IMR-90 (cell line): ENCODE results near the gene HYAL2. TPM values are rescaled to one million over a fixed set of nuclear protein-coding genes. Genes with fewer than 3 reads are reported as not detected.
A peak's percentile ranks its signal among the peaks of the same experiment; 100 is the strongest.

Source experiments
- ATAC-seq: fragments of 200-7000 bp; cut with Tn5 transposase; 2 replicates; pipeline ENCODE4 v1.9.1; 2020; ENCODE audit warnings: low read depth, mild to moderate bottlenecking, moderate library complexity
- BruUV-seq: library from RNA; stranded (reverse); fragments of 400-500 nt; replicated peaks from 2 replicates; lab custom pipeline; 2021; lab: Mats Ljungman, UMichigan
- CTCF ChIA-PET: fragments of 300-600 bp; formaldehyde crosslinking; extraction: SDS; loops from one replicate; lab custom pipeline; 2021; ENCODE audit warnings: antibody characterized with exemption; lab: Yijun Ruan, JAX
- POLR2A ChIA-PET: fragments of 300-600 bp; sonication (Branson Sonifier 250); formaldehyde crosslinking; loops from one replicate; lab custom pipeline; 2022; ENCODE audit warnings: antibody characterized with exemption; ENCODE audit not compliant: unreplicated experiment; lab: Charles Lee
- DNase-seq: peaks from one replicate; pipeline ENCODE4 v3.0.0; 2013
- H2AFZ ChIP-seq: replicated peaks from 2 replicates; pipeline ENCODE3; 2013; ENCODE audit warnings: low read length, mild to moderate bottlenecking; ENCODE audit not compliant: poor library complexity
- H2AK5ac ChIP-seq: 2 replicates; pipeline ENCODE4 v1.6.1; 2013; ENCODE audit warnings: low read depth, low read length, inconsistent platforms
- H2AK9ac ChIP-seq: replicated peaks from 2 replicates; pipeline ENCODE3; 2013; ENCODE audit warnings: mild to moderate bottlenecking, low read depth, low read length, moderate library complexity; ENCODE audit not compliant: poor library complexity
- H2BK120ac ChIP-seq: 2 replicates; pipeline ENCODE4 v1.6.1; 2013; ENCODE audit warnings: low read depth, low read length, inconsistent platforms
- H2BK15ac ChIP-seq: 3 replicates; pipeline ENCODE4 v1.6.1; 2013; ENCODE audit warnings: low read depth, low read length, inconsistent platforms
- H2BK20ac ChIP-seq: 2 replicates; pipeline ENCODE4 v1.6.1; 2013; ENCODE audit warnings: low read depth, mild to moderate bottlenecking, inconsistent platforms, low read length, moderate library complexity
- H2BK5ac ChIP-seq: 2 replicates; pipeline ENCODE4 v1.6.1; 2013; ENCODE audit warnings: mild to moderate bottlenecking, low read depth, low read length, inconsistent platforms; ENCODE audit not compliant: poor library complexity, severe bottlenecking
- H3K14ac ChIP-seq: replicated peaks from 2 replicates; pipeline ENCODE4 v1.6.1; 2013; ENCODE audit warnings: low read depth, low read length, inconsistent platforms
- H3K18ac ChIP-seq: 2 replicates; pipeline ENCODE4 v1.6.1; 2013; ENCODE audit warnings: low read depth, low read length, control low read depth
- H3K23ac ChIP-seq: 2 replicates; pipeline ENCODE4 v1.6.1; 2013; ENCODE audit warnings: low read depth, low read length, inconsistent platforms
- H3K27ac ChIP-seq: 2 replicates; pipeline ENCODE4 v1.5.1; 2013; ENCODE audit warnings: mild to moderate bottlenecking, control low read depth, low read length; ENCODE audit not compliant: insufficient read depth
- H3K27me3 ChIP-seq: 2 replicates; pipeline ENCODE4 v1.6.1; 2013; ENCODE audit warnings: low read length; ENCODE audit not compliant: control insufficient read depth, insufficient read depth
- H3K36me3 ChIP-seq: 2 replicates; pipeline ENCODE4 v1.6.1; 2013; ENCODE audit warnings: low read length, mixed read lengths; ENCODE audit not compliant: control insufficient read depth, insufficient read depth
- H3K4ac ChIP-seq: 2 replicates; pipeline ENCODE4 v1.6.1; 2013; ENCODE audit warnings: low read depth, low read length, inconsistent platforms
- H3K4me1 ChIP-seq: 2 replicates; pipeline ENCODE4 v1.6.1; 2013; ENCODE audit warnings: low read length, mixed read lengths; ENCODE audit not compliant: control insufficient read depth, insufficient read depth
- H3K4me2 ChIP-seq: 2 replicates; pipeline ENCODE4 v1.6.1; 2013; ENCODE audit warnings: low read depth, mild to moderate bottlenecking, control low read depth, low read length, moderate library complexity
- H3K4me3 ChIP-seq: 2 replicates; pipeline ENCODE4 v1.5.1; 2013; ENCODE audit warnings: low read depth, mild to moderate bottlenecking, control low read depth, low read length, moderate library complexity; ENCODE audit not compliant: insufficient read depth
- H3K56ac ChIP-seq: 2 replicates; pipeline ENCODE4 v1.6.1; 2013; ENCODE audit warnings: low read length, inconsistent platforms; ENCODE audit not compliant: insufficient read depth; ENCODE audit errors: extremely low read depth
- H3K79me1 ChIP-seq, 2 experiments: 2 replicates each; pipeline ENCODE4 v1.6.1; 2013; ENCODE audit warnings: low read length in 2 of 2, inconsistent platforms in 1 of 2, low read depth in 1 of 2
- H3K9ac ChIP-seq: 2 replicates; pipeline ENCODE4 v1.6.1; 2013; ENCODE audit warnings: low read depth, low read length, control low read depth
- H3K9me1 ChIP-seq: 2 replicates; pipeline ENCODE4 v1.6.1; 2013; ENCODE audit warnings: low read length, inconsistent platforms; ENCODE audit not compliant: insufficient read depth
- H3K9me3 ChIP-seq: 2 replicates; pipeline ENCODE4 v1.6.1; 2013; ENCODE audit warnings: low read length; ENCODE audit not compliant: control insufficient read depth, insufficient read depth
- H4K20me1 ChIP-seq: 2 replicates; pipeline ENCODE4 v1.6.1; 2013; ENCODE audit warnings: low read length, inconsistent platforms; ENCODE audit not compliant: insufficient read depth
- H4K5ac ChIP-seq: 2 replicates; pipeline ENCODE4 v1.6.1; 2013; ENCODE audit warnings: mild to moderate bottlenecking, low read depth, low read length, control low read depth
- H4K8ac ChIP-seq, 2 experiments: 2 replicates each; pipeline ENCODE4 v1.6.1; 2013; ENCODE audit warnings: low read depth in 2 of 2, low read length in 2 of 2, control low read depth in 1 of 2, inconsistent platforms in 1 of 2
- H4K91ac ChIP-seq: 2 replicates; pipeline ENCODE4 v1.6.1; 2013; ENCODE audit warnings: low read depth, low read length, inconsistent platforms; ENCODE audit not compliant: insufficient read depth
- CEBPB ChIP-seq: IDR thresholded peaks from 2 replicates; pipeline ENCODE4 v1.6.1; 2012; ENCODE audit warnings: low read depth, low read length, improper control_type of control experiment
- CHD1 ChIP-seq: IDR thresholded peaks from 2 replicates; pipeline ENCODE4 v1.6.1; 2012; ENCODE audit warnings: low read depth, low read length, improper control_type of control experiment
- MAZ ChIP-seq: IDR thresholded peaks from 2 replicates; pipeline ENCODE4 v1.6.1; 2012; ENCODE audit warnings: low read depth, mild to moderate bottlenecking, low read length, improper control_type of control experiment, moderate library complexity, borderline replicate concordance
- MXI1 ChIP-seq: IDR thresholded peaks from 2 replicates; pipeline ENCODE4 v1.6.1; 2012; ENCODE audit warnings: low read depth, mild to moderate bottlenecking, low read length, moderate library complexity, borderline replicate concordance
- POLR2A ChIP-seq: IDR thresholded peaks from 2 replicates; pipeline ENCODE4 v1.6.1; 2012; ENCODE audit warnings: mild to moderate bottlenecking, low read depth, low read length
- RAD21 ChIP-seq: IDR thresholded peaks from 2 replicates; pipeline ENCODE4 v1.6.1; 2012; ENCODE audit warnings: low read length, improper control_type of control experiment
- RCOR1 ChIP-seq: IDR thresholded peaks from 2 replicates; pipeline ENCODE4 v1.6.1; 2012; ENCODE audit warnings: mild to moderate bottlenecking, low read length, improper control_type of control experiment; ENCODE audit not compliant: insufficient replicate concordance
- RFX5 ChIP-seq: IDR thresholded peaks from 2 replicates; pipeline ENCODE4 v1.8.0; 2012; ENCODE audit warnings: low read depth, mild to moderate bottlenecking, low read length, moderate library complexity
- SMC3 ChIP-seq: fragments of 150-350 bp; IDR thresholded peaks from 2 replicates; pipeline ENCODE4 v1.6.1; 2016; ENCODE audit warnings: low read depth, mild to moderate bottlenecking, antibody characterized with exemption, low read length, moderate library complexity
- USF2 ChIP-seq: fragments of 150-350 bp; IDR thresholded peaks from 2 replicates; pipeline ENCODE4 v1.6.1; 2017; ENCODE audit warnings: mild to moderate bottlenecking, antibody characterized with exemption, low read length, low read depth
- WGBS, 2 experiments: methylation state at CpG; one replicate each; pipeline versions ENCODE4 v1.1.5 to v1.1.7; 2013; ENCODE audit warnings: missing lambda C conversion rate in 2 of 2; ENCODE audit not compliant: insufficient read length in 1 of 2; ENCODE audit errors: extremely low coverage in 2 of 2; 5-methylcytosine and 5-hydroxymethylcytosine counted together
- dilution Hi-C: fragments of 300-500 bp; cut with HindIII; formaldehyde crosslinking; loops from one replicate; pipeline ENCODE4 v1.14.3; 2018; ENCODE audit warnings: low sequenced_read_pairs; ENCODE audit not compliant: unreplicated experiment
- in situ Hi-C: fragments of 300-500 bp; cut with MboI; formaldehyde crosslinking; loops from 3 replicates; pipeline ENCODE4 v1.14.3; 2019; ENCODE audit warnings: low sequenced_read_pairs, inconsistent platforms, mixed read lengths
- intact Hi-C: fragments of 100-400 bp; cut with micrococcal nuclease; formaldehyde crosslinking; loops from 2 replicates; pipeline ENCODE4 v1.10.0; 2022
- polyA plus RNA-seq, 3 experiments: library from polyadenylated mRNA; depleted of rRNA; stranded (reverse); fragments of >200 nt; gene quantifications; 2 replicates each; pipeline ENCODE4 v1.2.3, GENCODE V29; 2012; ENCODE audit warnings: low replicate concordance in 1 of 3
- total RNA-seq: library from RNA; depleted of rRNA; stranded (reverse); fragments of >200 nt; gene quantifications from 2 replicates; pipeline ENCODE4 v1.2.3, GENCODE V29; 2012

HYAL2 gene
- total and polyA plus RNA-seq, 2 of the 4 experiments (the other 2 are of a cell fraction): 56.8 to 104 TPM

DNA sequence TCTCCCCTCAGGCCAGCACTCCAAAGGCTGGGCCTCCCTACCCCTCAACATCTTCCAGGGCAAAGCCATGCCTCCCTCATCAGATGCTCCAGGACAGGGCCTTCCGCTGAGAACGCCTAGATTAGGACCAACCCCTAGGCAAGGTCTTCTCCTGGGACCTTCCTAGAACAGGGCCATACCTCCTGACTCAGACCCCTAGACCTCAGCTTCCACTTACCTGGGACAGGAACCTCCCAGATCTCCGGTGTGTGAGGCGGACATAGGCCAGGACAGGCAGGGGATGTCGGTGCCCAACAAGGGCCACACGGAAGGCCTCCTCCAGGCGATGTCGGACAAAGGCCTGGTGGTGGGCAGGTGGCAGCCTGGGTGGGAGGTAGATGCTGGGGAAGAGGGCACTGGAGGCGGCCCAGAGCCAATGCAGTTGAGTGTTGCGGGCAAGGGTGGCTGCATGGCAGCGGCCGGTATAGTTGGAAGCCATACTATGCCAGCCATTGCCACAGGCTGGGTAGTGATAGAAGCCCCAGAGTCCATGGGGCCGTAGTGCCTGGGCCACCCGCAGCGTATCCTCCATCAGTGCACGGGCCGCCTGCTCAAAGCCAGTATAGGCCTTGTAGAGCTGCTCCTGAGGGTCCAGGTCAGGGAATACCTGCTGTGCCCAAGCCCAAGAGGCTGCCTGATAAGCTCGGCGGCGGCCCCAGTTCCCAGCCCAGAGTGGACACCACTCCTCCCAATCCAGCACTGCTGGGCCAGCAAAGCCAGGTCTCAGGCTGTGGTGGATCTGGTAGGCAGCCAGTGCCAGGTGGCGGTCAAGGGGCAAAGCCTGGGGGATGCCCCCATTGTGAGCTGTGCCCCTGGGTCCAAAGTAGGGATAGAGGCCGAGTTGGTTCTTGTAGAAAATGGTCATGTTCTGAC, 27.8 kb downstream of the HYAL2 start:
- Histone ChIP-seq H4K91ac (no peak overlapping the region), H4K20me1 (no peaks in the 10 kb centered on the region), H3K27ac (no peak overlapping the region), H3K56ac (no peak overlapping the region), H3K36me3 (peaks cover 6% of the 10 kb centered on the region), H3K4me1 (peaks cover 13% of the 10 kb centered on the region), H3K9ac (no peak overlapping the region), H3K9me3 (no peaks in the 10 kb centered on the region), H3K4me2 (no peak overlapping the region), H3K79me1 (peaks cover 18 to 38% of the 10 kb centered on the region in 2 experiments), H2BK120ac (no peak overlapping the region), H3K4me3 (no peak overlapping the region), H3K4ac (no peak overlapping the region), H4K5ac (no peak overlapping the region), H2AK5ac (no peak overlapping the region), H3K23ac (no peak overlapping the region), H2BK5ac (no peak overlapping the region), H3K18ac (no peak overlapping the region), H2BK15ac (no peak overlapping the region), H3K14ac (no peak overlapping the region), H4K8ac (no peak overlapping the region), H3K27me3 (no peaks in the 10 kb centered on the region), H3K9me1 (peaks cover 7% of the 10 kb centered on the region), H2AFZ (no peak overlapping the region), H2BK20ac (no peak overlapping the region), H2AK9ac (peak overlapping the region; percentile 76)
- BruUV-seq: no TSS peak
- no peak for DNase-seq
- CTCF ChIA-PET: no interaction called here
- intact Hi-C loops (no loop called here), in situ Hi-C loops (no loop called here), dilution Hi-C loops (no loop called here)
- no peak for ATAC-seq
- 95% methylated on average over 14 of the region's 22 CpGs; no CpG with 5 or more reads in 1 of the 2 experiments for WGBS, 2 experiments
- TF ChIP-seq RFX5 (no peak), MXI1 (no peak), RCOR1 (no peak), CHD1 (no peak), USF2 (no peak), RAD21 (no peak), CEBPB (no peak), MAZ (no peak), SMC3 (no peak), POLR2A (no peak)
- POLR2A ChIA-PET: no interaction called here
